Trophoblast cell (in vitro differentiated cells and primary cell): ENCODE results near the gene CCDC27.

Experiments used
- DNase-seq, 2 donors: peaks; one replicate each; pipeline ENCODE4 v3.0.0-alpha.2; 2016
- H2AFZ ChIP-seq: 2 replicates; pipeline ENCODE4 v1.6.1; 2013; ENCODE audit warnings: low read length, moderate library complexity, mild to moderate bottlenecking; ENCODE audit not compliant: insufficient read depth, poor library complexity
- H2AK5ac ChIP-seq: 2 replicates; pipeline ENCODE4 v1.6.1; 2013; ENCODE audit warnings: mild to moderate bottlenecking, low read length
- H2BK120ac ChIP-seq: 2 replicates; pipeline ENCODE4 v1.6.1; 2013; ENCODE audit warnings: low read length, mild to moderate bottlenecking, moderate library complexity; ENCODE audit not compliant: insufficient read depth, poor library complexity
- H2BK12ac ChIP-seq: 2 replicates; pipeline ENCODE4 v1.6.1; 2013; ENCODE audit warnings: mild to moderate bottlenecking, low read length, moderate library complexity
- H2BK5ac ChIP-seq: 2 replicates; pipeline ENCODE4 v1.6.1; 2013; ENCODE audit warnings: low read length, low read depth, moderate library complexity, mild to moderate bottlenecking; ENCODE audit not compliant: poor library complexity
- H3K14ac ChIP-seq: 2 replicates; pipeline ENCODE4 v1.6.1; 2013; ENCODE audit warnings: mild to moderate bottlenecking, low read length
- H3K18ac ChIP-seq: 2 replicates; pipeline ENCODE4 v1.6.1; 2013; ENCODE audit warnings: mild to moderate bottlenecking, low read length
- H3K23ac ChIP-seq: 2 replicates; pipeline ENCODE4 v1.6.1; 2013; ENCODE audit warnings: low read length
- H3K27ac ChIP-seq: 2 replicates; pipeline ENCODE4 v1.5.1; 2013; ENCODE audit warnings: low read depth, mild to moderate bottlenecking, inconsistent platforms, low read length, moderate library complexity
- H3K27me3 ChIP-seq: 2 replicates; pipeline ENCODE4 v1.6.1; 2013; ENCODE audit warnings: inconsistent platforms, mild to moderate bottlenecking, low read length, moderate library complexity; ENCODE audit not compliant: insufficient read depth
- H3K36me3 ChIP-seq, 2 experiments: 1 replicate in 1 of 2; 2 replicates in 1 of 2; pipeline ENCODE4 v1.6.1; 2013; ENCODE audit warnings: low read length in 2 of 2, mild to moderate bottlenecking in 2 of 2, moderate library complexity in 1 of 2; ENCODE audit not compliant: insufficient read depth in 2 of 2, control insufficient read depth in 1 of 2
- H3K4ac ChIP-seq: 2 replicates; pipeline ENCODE4 v1.6.1; 2013; ENCODE audit warnings: low read depth, mild to moderate bottlenecking, low read length, moderate library complexity
- H3K4me1 ChIP-seq, 2 experiments: 1 replicate in 1 of 2; 2 replicates in 1 of 2; pipeline ENCODE4 v1.6.1; 2013; ENCODE audit warnings: low read length in 2 of 2, mild to moderate bottlenecking in 2 of 2, moderate library complexity in 1 of 2; ENCODE audit not compliant: insufficient read depth in 2 of 2, control insufficient read depth in 1 of 2
- H3K4me2 ChIP-seq: 2 replicates; pipeline ENCODE4 v1.6.1; 2013; ENCODE audit warnings: inconsistent platforms, mild to moderate bottlenecking, low read length, moderate library complexity
- H3K4me3 ChIP-seq: 2 replicates; pipeline ENCODE4 v1.5.1; 2013; ENCODE audit warnings: mild to moderate bottlenecking, low read depth, low read length, inconsistent platforms
- H3K79me1 ChIP-seq: one replicate; pipeline ENCODE4 v1.6.1; 2013; ENCODE audit warnings: low read length
- H3K79me2 ChIP-seq: 2 replicates; pipeline ENCODE4 v1.6.1; 2013; ENCODE audit warnings: low read length, mild to moderate bottlenecking; ENCODE audit not compliant: control insufficient read depth, insufficient read depth, poor library complexity
- H3K9ac ChIP-seq: 2 replicates; pipeline ENCODE4 v1.6.1; 2013; ENCODE audit warnings: mild to moderate bottlenecking, low read length
- H3K9me3 ChIP-seq: 2 replicates; pipeline ENCODE4 v1.6.1; 2013; ENCODE audit warnings: low read depth, mild to moderate bottlenecking, control low read depth, inconsistent platforms, low read length; ENCODE audit not compliant: insufficient read depth
- H4K12ac ChIP-seq: 2 replicates; pipeline ENCODE4 v1.6.1; 2013; ENCODE audit warnings: low read depth, mild to moderate bottlenecking, low read length, moderate library complexity
- H4K8ac ChIP-seq: 2 replicates; pipeline ENCODE4 v1.6.1; 2013; ENCODE audit warnings: low read depth, mild to moderate bottlenecking, low read length, moderate library complexity
- H4K91ac ChIP-seq: one replicate; pipeline ENCODE4 v1.6.1; 2013; ENCODE audit warnings: low read depth, mild to moderate bottlenecking, low read length, moderate library complexity
- WGBS: extraction: QIAGEN DNeasy Blood & Tissue Kit; methylation state at CpG from one replicate; pipeline ENCODE4 v1.1.7; 2013; ENCODE audit warnings: missing lambda C conversion rate; ENCODE audit not compliant: insufficient read length, insufficient coverage; ENCODE audit errors: extremely low coverage; 5-methylcytosine and 5-hydroxymethylcytosine counted together

CCDC27 gene

DNA sequence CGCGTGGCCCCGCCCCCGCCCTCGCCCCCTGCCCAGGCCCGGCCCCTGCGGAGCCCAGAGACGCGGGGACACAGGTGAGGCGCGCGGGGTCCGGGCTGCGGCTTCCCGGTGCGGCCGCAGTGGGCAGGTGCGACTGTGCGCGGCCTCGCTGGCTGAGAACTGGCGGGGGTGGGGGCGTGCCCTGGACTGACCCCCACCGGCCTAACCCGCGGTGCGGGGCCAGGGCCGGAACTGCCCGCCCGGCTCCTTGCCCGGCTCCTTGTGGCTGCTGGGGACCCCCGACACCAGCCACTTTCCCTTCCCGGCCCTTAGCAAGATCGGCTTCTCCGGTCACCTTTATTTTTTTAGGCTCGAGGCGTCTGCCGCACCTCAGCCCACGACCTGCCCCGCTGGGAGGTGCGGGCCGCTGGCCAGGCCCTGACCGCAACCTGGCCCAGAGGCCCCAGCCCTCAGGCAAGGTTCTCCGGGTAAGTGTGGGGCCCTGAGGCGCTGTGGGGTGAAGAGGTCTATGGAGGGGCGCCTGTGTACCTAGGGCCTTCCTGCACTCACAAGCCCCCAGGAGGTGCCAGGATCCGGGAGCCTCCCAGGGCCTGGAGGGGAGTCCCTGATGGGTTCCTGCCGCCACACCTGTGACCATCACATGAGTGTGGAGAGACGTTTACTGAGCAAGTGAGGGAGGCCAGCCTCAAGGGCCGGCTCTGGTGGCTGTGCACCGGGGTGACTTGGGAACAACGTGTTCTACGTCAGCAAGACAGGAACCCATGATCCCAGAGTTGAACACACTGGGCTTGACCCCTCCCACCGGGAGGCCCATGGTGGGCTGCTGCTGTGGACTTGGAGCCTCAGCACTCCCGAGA lies 20.7 kb downstream of the CCDC27 start, which contains the start of gene SMIM1:
Gene SMIM1 (plus strand): TSS at position 35 of the 857 bp plus-strand sequence. CDS start 2,625 bp downstream, outside the sequence.
- DNase-seq = peak; percentile 32 to 44
- no peak within 1 kb of the TSS for H2BK12ac ChIP-seq
- no peak within 1 kb of the TSS for H3K9ac ChIP-seq
- H3K27ac ChIP-seq = no peak within 1 kb of the TSS
- peak within 1 kb of the TSS; percentile 65 for H4K12ac ChIP-seq
- H2AK5ac ChIP-seq = no peak within 1 kb of the TSS
- H4K91ac ChIP-seq = peak within 1 kb of the TSS; percentile 48
- peak within 1 kb of the TSS; percentile 55 for H2BK120ac ChIP-seq
- H3K79me2 ChIP-seq = no peaks in the 10 kb centered on the region
- no CpG with 5 or more reads among the region's 55 CpGs for WGBS
- H3K27me3 ChIP-seq = no peaks in the 10 kb centered on the region
- H4K8ac ChIP-seq = peak within 1 kb of the TSS; percentile 83
- no peaks in the 10 kb centered on the region for H3K9me3 ChIP-seq
- peaks cover 7% of the 10 kb centered on the region for H3K79me1 ChIP-seq
- H2AFZ ChIP-seq = peak within 1 kb of the TSS; percentile 76
- peaks cover 1 to 4% of the 10 kb centered on the region in 2 experiments for H3K36me3 ChIP-seq
- H3K4ac ChIP-seq = no peak within 1 kb of the TSS
- H3K4me2 ChIP-seq = peak within 1 kb of the TSS; percentile 90
- peak within 1 kb of the TSS; percentile 46 for H3K14ac ChIP-seq
- peaks cover 18 to 37% of the 10 kb centered on the region in 2 experiments for H3K4me1 ChIP-seq
- no peak within 1 kb of the TSS for H3K23ac ChIP-seq
- H2BK5ac ChIP-seq = no peak within 1 kb of the TSS
- H3K4me3 ChIP-seq = peak within 1 kb of the TSS; percentile 76
- peak within 1 kb of the TSS; percentile 55 for H3K18ac ChIP-seq

DNA sequence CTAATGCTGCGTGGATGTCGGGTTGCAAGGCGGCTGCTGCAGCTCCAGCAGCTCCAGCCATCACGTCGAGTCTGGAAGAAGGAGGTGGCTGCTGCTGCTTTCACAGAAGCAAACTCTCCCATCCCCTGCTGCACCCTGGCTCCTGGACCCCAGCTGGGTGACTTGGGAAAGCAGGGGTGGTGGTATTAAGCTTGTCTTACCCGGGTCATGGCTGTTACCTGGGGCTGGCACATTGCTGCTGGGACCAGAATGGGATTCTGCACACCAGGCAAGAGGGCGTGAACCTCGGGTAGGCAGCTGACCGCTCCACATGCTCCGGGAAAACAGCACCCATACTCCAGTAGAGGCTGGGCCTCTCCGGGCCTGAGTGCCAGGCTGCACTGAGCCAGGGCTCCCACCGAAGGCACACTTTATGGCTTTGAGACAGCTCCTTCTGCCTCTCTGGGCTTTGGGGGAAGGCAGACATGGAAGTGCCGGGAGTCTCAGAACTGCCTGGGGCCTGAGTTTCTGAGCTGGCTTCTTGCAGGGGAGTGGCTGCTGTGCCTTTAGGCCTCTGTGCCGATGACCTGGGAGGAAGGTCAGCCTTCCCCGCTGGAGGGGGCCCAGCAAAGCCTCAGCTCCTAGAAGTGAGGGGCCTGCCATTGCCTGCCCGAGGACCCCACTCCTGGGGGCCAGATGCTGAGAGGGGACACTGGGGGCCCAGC lies 21.5 kb downstream of the CCDC27 start:
- WGBS = no CpG with 5 or more reads among the region's 16 CpGs

DNA sequence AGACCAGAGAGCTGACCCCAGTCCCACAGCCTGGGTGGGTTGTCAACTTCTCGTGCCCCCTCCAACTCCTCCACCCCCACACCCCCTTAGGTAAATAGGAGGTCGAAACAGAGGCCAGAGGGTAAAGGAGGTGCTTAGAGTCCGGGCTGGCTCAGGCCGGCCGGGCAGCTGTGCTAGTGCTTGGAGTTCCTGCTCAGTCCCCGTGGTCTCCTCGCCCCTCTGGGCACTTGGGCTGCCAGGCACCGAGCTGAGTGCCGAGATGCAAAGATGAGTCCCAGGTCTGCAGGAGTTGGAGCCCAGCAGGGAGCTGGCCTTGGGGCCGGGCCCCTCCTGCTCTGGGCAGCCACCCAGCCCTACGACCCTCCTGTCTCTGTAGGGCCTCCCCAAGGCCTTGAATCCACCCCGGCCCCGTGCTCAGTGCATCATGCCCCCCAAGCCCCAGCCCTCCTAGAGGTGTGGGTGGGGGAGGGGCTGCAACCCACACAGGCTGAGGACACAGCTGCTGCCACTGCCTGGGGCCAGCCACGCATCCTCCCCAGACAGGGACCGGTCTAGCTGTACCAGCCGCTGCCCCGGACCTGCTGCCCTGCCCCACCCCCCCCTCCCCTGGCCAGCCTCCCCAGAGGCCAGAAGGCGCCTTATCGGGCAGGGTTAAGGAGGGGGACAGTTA lies 22.2 kb downstream of the CCDC27 start:
- Histone ChIP-seq H3K4me1 (peaks cover 18 to 37% of the 10 kb centered on the region in 2 experiments), H3K79me1 (peaks cover 7% of the 10 kb centered on the region)
- no CpG with 5 or more reads among the region's 19 CpGs for WGBS

More for the DNA sequence above, 21.5 kb downstream of the CCDC27 start:
- H3K4ac ChIP-seq = no peak overlapping the region
- peak overlapping the region; percentile 7 for H3K4me2 ChIP-seq
- H3K9ac ChIP-seq = no peak overlapping the region
- no peaks in the 10 kb centered on the region for H3K9me3 ChIP-seq
- no peaks in the 10 kb centered on the region for H3K79me2 ChIP-seq
- H3K4me1 ChIP-seq = peaks cover 18 to 37% of the 10 kb centered on the region in 2 experiments
- H3K36me3 ChIP-seq = peaks cover 5 to 11% of the 10 kb centered on the region in 2 experiments
- H3K27me3 ChIP-seq = no peaks in the 10 kb centered on the region
- no peak overlapping the region for H2BK120ac ChIP-seq
- no peak overlapping the region for H4K91ac ChIP-seq
- H3K23ac ChIP-seq = no peak overlapping the region
- no peak overlapping the region for H4K8ac ChIP-seq
- H3K14ac ChIP-seq = no peak overlapping the region
- H3K18ac ChIP-seq = no peak overlapping the region
- no peak overlapping the region for H4K12ac ChIP-seq
- no peak overlapping the region for H3K4me3 ChIP-seq
- H3K79me1 ChIP-seq = peaks cover 7% of the 10 kb centered on the region
- H2BK5ac ChIP-seq = no peak overlapping the region
- H2AFZ ChIP-seq = no peak overlapping the region
- H2BK12ac ChIP-seq = no peak overlapping the region
- H2AK5ac ChIP-seq = no peak overlapping the region
- H3K27ac ChIP-seq = no peak overlapping the region
- no peak for DNase-seq

DNA sequence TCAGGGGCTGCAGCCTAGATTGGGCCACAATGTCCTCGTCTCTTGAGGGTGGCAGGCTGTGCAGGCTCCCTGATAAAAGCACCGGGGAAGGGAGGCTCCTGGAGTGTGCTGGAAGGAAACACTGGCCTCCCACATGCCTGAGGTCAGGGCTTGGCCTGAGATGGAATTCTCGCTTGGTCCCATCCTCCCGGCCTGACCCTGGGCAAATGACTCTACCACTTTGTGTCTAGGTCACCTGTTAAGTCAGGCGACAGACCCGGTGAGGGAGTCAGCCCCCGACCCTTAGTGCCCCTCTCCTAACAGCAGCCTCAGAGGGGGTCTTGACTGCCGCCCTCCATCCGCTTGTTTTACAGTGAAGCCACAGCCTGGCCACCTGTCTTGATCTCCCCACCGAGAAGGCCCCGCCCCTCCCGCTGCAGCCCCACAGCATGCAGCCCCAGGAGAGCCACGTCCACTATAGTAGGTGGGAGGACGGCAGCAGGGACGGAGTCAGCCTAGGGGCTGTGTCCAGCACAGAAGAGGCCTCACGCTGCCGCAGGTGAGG lies 22.8 kb downstream of the CCDC27 start:
- DNase-seq = peak in 1 of 2 donors; percentile 23
- Histone ChIP-seq H4K8ac (no peak overlapping the region), H3K36me3 (peaks cover 18 to 24% of the 10 kb centered on the region in 2 experiments), H3K4ac (no peak overlapping the region), H2BK12ac (no peak overlapping the region), H2BK120ac (no peak overlapping the region), H3K4me1 (peaks cover 18 to 37% of the 10 kb centered on the region in 2 experiments), H3K4me3 (no peak overlapping the region), H3K23ac (no peak overlapping the region), H3K79me1 (peaks cover 7% of the 10 kb centered on the region), H3K18ac (no peak overlapping the region), H2BK5ac (no peak overlapping the region), H3K9ac (no peak overlapping the region), H2AK5ac (no peak overlapping the region), H2AFZ (no peak overlapping the region), H4K12ac (no peak overlapping the region), H3K9me3 (no peaks in the 10 kb centered on the region), H4K91ac (no peak overlapping the region), H3K4me2 (no peak overlapping the region), H3K27ac (no peak overlapping the region), H3K27me3 (no peaks in the 10 kb centered on the region), H3K14ac (no peak overlapping the region), H3K79me2 (no peaks in the 10 kb centered on the region)
- WGBS = no CpG with 5 or more reads among the region's 17 CpGs

More for the DNA sequence above, 22.2 kb downstream of the CCDC27 start:
- no peak overlapping the region for H2BK12ac ChIP-seq
- H3K23ac ChIP-seq = no peak overlapping the region
- H2BK120ac ChIP-seq = no peak overlapping the region
- H3K27me3 ChIP-seq = no peaks in the 10 kb centered on the region
- H3K14ac ChIP-seq = no peak overlapping the region
- H2BK5ac ChIP-seq = no peak overlapping the region
- H3K9ac ChIP-seq = no peak overlapping the region
- no peak overlapping the region for H4K12ac ChIP-seq
- no peak overlapping the region for H3K4me3 ChIP-seq
- no peak for DNase-seq
- no peak overlapping the region for H3K4me2 ChIP-seq
- H2AFZ ChIP-seq = no peak overlapping the region
- H3K79me2 ChIP-seq = no peaks in the 10 kb centered on the region
- no peak overlapping the region for H4K91ac ChIP-seq
- H3K9me3 ChIP-seq = no peaks in the 10 kb centered on the region
- no peak overlapping the region for H3K18ac ChIP-seq
- no peak overlapping the region for H4K8ac ChIP-seq
- H3K27ac ChIP-seq = no peak overlapping the region
- peaks cover 12 to 18% of the 10 kb centered on the region in 2 experiments for H3K36me3 ChIP-seq
- H2AK5ac ChIP-seq = no peak overlapping the region
- no peak overlapping the region for H3K4ac ChIP-seq
